Spleen (tissue), 11 donors: ENCODE measurements around the gene ATP2A1. TPM values are rescaled to one million over a fixed set of nuclear protein-coding genes. Genes with fewer than 3 reads are reported as not detected.
A peak's percentile ranks its signal among the peaks of the same experiment; 100 is the strongest.

Source experiments
- DNase-seq: peaks from one replicate; pipeline ENCODE4 v3.0.0-alpha.2; 2020
- H3K27ac ChIP-seq, 8 donors: fragments of 200-600 bp; sonication (generic) in 7 of 8; 1 replicate in 4 of 8; 2 replicates in 4 of 8; pipeline versions ENCODE4 v1.5.0 to v1.8.0; 2016 to 2021; ENCODE audit warnings: inconsistent platforms in 4 of 8, mild to moderate bottlenecking in 4 of 8, moderate library complexity in 1 of 8
- H3K27me3 ChIP-seq, 7 donors: fragments of 200-600 bp; sonication (generic) in 6 of 7; replicated peaks in 1 of 7; 1 replicate in 4 of 7; 2 replicates in 3 of 7; pipeline versions ENCODE4 v1.5.0 to v1.8.0; 2016 to 2021; ENCODE audit warnings: inconsistent platforms in 3 of 7, mild to moderate bottlenecking in 1 of 7
- H3K36me3 ChIP-seq, 6 donors: fragments of 200-600 bp; sonication (generic) in 5 of 6; 1 replicate in 4 of 6; 2 replicates in 2 of 6; pipeline versions ENCODE4 v1.5.0 to v1.8.0; 2016 to 2021; ENCODE audit warnings: inconsistent platforms in 2 of 6
- H3K4me1 ChIP-seq, 6 donors: fragments of 200-600 bp; sonication (generic) in 5 of 6; 1 replicate in 3 of 6; 2 replicates in 3 of 6; pipeline versions ENCODE4 v1.5.0 to v1.8.0; 2016 to 2021; ENCODE audit warnings: inconsistent platforms in 3 of 6
- H3K4me3 ChIP-seq, 8 donors: fragments of 200-600 bp; sonication (generic) in 7 of 8; 1 replicate in 4 of 8; 2 replicates in 4 of 8; pipeline versions ENCODE4 v1.5.0 to v1.8.0; 2016 to 2021; ENCODE audit warnings: inconsistent platforms in 4 of 8, mild to moderate bottlenecking in 4 of 8, moderate library complexity in 2 of 8
- H3K9me3 ChIP-seq, 8 donors: fragments of 200-600 bp; sonication (generic) in 7 of 8; 1 replicate in 4 of 8; 2 replicates in 4 of 8; pipeline versions ENCODE4 v1.5.0 to v1.8.0; 2016 to 2021; ENCODE audit warnings: inconsistent platforms in 4 of 8
- POLR2A ChIP-seq, 3 donors: fragments of 450-650 bp; IDR thresholded peaks; one replicate each; pipeline ENCODE4 v1.5.1; 2017; ENCODE audit warnings: antibody characterized with exemption in 3 of 3, mild to moderate bottlenecking in 1 of 3
- POLR2AphosphoS5 ChIP-seq, 3 donors: sonication (generic); formaldehyde crosslinking; IDR thresholded peaks; one replicate each; pipeline ENCODE4 v1.5.1; 2017; ENCODE audit warnings: antibody characterized with exemption in 3 of 3
- WGBS, 5 donors: extraction: QIAGEN DNeasy Blood & Tissue Kit in 3 of 5; methylation state at CpG; one replicate each; pipeline versions ENCODE4 v1.1.5 to v1.1.7; 2013 to 2018; 5-methylcytosine and 5-hydroxymethylcytosine counted together
- intact Hi-C: fragments of 100-400 bp; cut with DNase I; formaldehyde crosslinking; loops from one replicate; pipeline ENCODE4 v1.15.0; 2023; ENCODE audit warnings: low total_unique reads
- polyA plus RNA-seq, 3 donors: library from polyadenylated mRNA; stranded (reverse); fragments of 200-250 nt; gene quantifications; one replicate each; pipeline ENCODE4 v1.2.1, GENCODE V29; 2013
- total RNA-seq, 7 donors: library from RNA; depleted of rRNA in 3 of 7; stranded (reverse); fragments of >200 nt in 3 of 7; fragmentation: NEBNext Ultra II Directional in 4 of 7; extraction: Animal tissue kit (Norgen Biotek cat#: 25700) in 4 of 7; gene quantifications; one replicate each; pipeline versions ENCODE4 v1.1.0 to v1.2.1, GENCODE V29; 2016 to 2021
- TF ChIP-seq, protein P1 (sequence below), 11 experiments: fragments of 200-600 bp in 7 of 11; fragments of 450-650 bp in 4 of 11; sonication (generic) in 4 of 11; IDR thresholded peaks in 8 of 11; conservative IDR thresholded peaks in 3 of 11; 1 replicate in 7 of 11; 2 replicates in 4 of 11; pipeline versions ENCODE4 v1.4.0 to v1.8.0; 2016 to 2021; ENCODE audit warnings: antibody characterized with exemption in 11 of 11, inconsistent platforms in 4 of 11, mild to moderate bottlenecking in 1 of 11
- donor health status: healthy with polysubstance abuse.
- donor health status: DM: no; HTN: no; CAD: no; lungs with moderate emphysema.
- donor health status: DM: no; HTN: no; CAD: no.
- donor health status: Bipolar disorder and iron deficiency.
- donor health status: healthy.
- donor health status: DM: no; HTN: no; CAD: no.
- donor health status: DM: yes; HTN: yes; CAD: no.

The ATP2A1 gene
- total and polyA plus RNA-seq, 10 donors, result 0.26 to 1.5 (median 0.55) TPM; not detected in 2

DNA sequence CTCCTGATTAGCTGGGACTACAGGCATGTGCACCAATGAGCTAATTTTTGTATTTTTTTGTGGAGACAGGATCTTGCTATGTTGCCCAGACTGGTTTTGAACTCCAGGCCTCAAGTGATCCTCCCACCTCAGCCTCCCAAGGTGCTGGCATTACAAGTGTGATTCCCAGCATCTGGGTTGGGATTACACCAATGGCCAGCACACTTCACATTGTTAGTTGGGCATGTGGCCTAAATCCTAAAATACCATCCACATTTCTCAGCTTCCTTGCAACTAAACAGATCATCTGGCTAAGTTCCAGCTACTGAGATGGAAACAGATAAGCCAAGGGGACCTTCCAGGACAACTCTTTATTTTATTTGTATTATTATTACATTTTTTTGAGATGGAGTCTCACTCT, 36.9 kb downstream of the ATP2A1 start:
- no peaks in the 10 kb centered on the region for H3K27me3 ChIP-seq
- TF ChIP-seq POLR2AphosphoS5 (IDR thresholded peaks at IDR 0.05) (no peak), POLR2A (IDR thresholded peaks at IDR 0.05) (no peak)
- TF ChIP-seq, protein P1, sequence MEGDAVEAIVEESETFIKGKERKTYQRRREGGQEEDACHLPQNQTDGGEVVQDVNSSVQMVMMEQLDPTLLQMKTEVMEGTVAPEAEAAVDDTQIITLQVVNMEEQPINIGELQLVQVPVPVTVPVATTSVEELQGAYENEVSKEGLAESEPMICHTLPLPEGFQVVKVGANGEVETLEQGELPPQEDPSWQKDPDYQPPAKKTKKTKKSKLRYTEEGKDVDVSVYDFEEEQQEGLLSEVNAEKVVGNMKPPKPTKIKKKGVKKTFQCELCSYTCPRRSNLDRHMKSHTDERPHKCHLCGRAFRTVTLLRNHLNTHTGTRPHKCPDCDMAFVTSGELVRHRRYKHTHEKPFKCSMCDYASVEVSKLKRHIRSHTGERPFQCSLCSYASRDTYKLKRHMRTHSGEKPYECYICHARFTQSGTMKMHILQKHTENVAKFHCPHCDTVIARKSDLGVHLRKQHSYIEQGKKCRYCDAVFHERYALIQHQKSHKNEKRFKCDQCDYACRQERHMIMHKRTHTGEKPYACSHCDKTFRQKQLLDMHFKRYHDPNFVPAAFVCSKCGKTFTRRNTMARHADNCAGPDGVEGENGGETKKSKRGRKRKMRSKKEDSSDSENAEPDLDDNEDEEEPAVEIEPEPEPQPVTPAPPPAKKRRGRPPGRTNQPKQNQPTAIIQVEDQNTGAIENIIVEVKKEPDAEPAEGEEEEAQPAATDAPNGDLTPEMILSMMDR (IDR thresholded peaks at IDR 0.05 in 8 of 11, conservative IDR thresholded peaks at IDR 0.05 in 3 of 11), result no peak
- H3K36me3 ChIP-seq, result peaks cover 3 to 100% (median 77%) of the 10 kb centered on the region in 6 donors
- H3K4me1 ChIP-seq, result peaks cover 0 to 10% (median 6%) of the 10 kb centered on the region in 6 donors
- no peak overlapping the region for H3K27ac ChIP-seq
- H3K9me3 ChIP-seq, result no peaks in the 10 kb centered on the region
- intact Hi-C loops, result no loop called here
- no peak for DNase-seq
- no peak overlapping the region for H3K4me3 ChIP-seq

DNA sequence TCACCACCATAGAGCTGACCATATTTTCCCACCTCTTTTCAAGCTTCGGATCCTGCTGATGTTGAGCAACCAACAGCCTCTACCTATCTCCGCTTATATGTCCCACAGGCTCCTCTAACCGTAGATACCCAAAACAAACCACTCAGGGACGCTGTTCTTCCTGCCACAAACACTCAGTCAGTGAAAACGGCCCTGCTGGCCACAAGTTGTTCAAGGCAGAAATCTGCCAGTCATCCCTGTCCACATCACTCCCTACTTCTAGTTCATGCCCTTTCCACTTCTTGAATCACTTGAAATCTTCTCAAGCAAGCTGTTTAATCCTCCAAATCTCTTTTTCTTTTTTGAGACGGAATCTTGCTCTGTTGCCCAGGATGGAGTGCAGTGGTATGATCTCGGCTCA, 38.8 kb downstream of the ATP2A1 start:
- WGBS, 5 donors, result 81 to 90% (median 85%) methylated on average over 7 of the region's 7 CpGs
- H3K27me3 ChIP-seq, result no peaks in the 10 kb centered on the region
- no peak overlapping the region for H3K4me3 ChIP-seq
- H3K27ac ChIP-seq, result no peak overlapping the region
- H3K36me3 ChIP-seq, result peaks cover 3 to 100% (median 70%) of the 10 kb centered on the region in 6 donors
- TF ChIP-seq POLR2A (IDR thresholded peaks at IDR 0.05), result no peak
- H3K9me3 ChIP-seq, result no peaks in the 10 kb centered on the region
- H3K4me1 ChIP-seq, result peaks cover 0 to 13% (median 6%) of the 10 kb centered on the region in 6 donors
- DNase-seq, result no peak
- intact Hi-C loops, result no loop called here

DNA sequence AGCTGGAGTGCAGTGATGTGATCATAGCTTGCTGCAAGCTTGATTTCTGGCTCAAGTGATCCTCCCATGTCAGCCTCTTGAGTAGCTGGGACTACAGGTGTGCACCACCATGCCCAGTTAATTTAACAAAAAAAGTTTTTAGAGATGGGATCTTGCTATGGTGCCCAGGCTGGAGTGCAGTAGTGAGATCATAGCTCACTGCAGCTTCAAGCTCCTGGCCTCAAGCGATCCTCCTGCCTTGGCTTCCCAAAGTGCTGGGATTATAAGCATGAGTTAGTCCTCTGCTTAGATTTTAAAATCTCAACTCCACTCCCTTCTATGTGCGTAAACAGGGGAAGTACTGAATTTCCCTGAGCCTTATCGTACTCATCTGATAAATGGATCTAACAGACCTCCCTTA, 40.4 kb downstream of the ATP2A1 start:
- intact Hi-C loops, result no loop called here
- 93 to 100% (median 98%) methylated on average over 3 of the region's 3 CpGs for WGBS, 5 donors
- TF ChIP-seq POLR2AphosphoS5 (IDR thresholded peaks at IDR 0.05), result no peak
- no peak for TF ChIP-seq POLR2A (IDR thresholded peaks at IDR 0.05)
- TF ChIP-seq, protein P1 (IDR thresholded peaks at IDR 0.05 in 8 of 11, conservative IDR thresholded peaks at IDR 0.05 in 3 of 11), result no peak

DNA sequence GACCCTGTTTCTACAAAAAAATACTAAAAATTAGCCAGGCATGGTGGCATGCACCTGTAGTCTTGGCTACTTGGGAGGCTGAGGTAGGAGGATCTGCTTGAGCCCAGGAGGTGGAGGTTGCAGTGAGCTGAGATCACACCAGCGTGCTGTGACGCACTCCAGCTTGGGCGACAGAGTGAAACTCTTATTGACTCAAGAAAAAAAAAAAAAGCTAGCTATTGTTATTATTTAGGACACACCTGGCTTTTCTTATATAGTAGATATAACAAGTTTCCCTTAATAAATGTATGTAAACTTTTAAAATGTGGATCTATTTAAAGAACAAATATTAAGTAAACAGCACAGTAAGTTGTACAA, 44.9 kb downstream of the ATP2A1 start:
- Histone ChIP-seq H3K27ac (peak overlapping the region; percentile 40 to 100 (median 98)), H3K4me3 (peak overlapping the region in 4 of 8 donors; percentile 77 to 92 (median 84)), H3K4me1 (peaks cover 14 to 62% (median 41%) of the 10 kb centered on the region in 6 donors), H3K36me3 (peaks cover 0 to 50% (median 23%) of the 10 kb centered on the region in 6 donors), H3K27me3 (no peaks in the 10 kb centered on the region), H3K9me3 (no peaks in the 10 kb centered on the region)
- DNase-seq, result no peak
- WGBS, 5 donors, result 62 to 77% (median 73%) methylated on average over 3 of the region's 3 CpGs
- intact Hi-C loops, result no loop called here
- TF ChIP-seq, protein P1 (IDR thresholded peaks at IDR 0.05 in 8 of 11, conservative IDR thresholded peaks at IDR 0.05 in 3 of 11), result no peak
- no peak for TF ChIP-seq POLR2A (IDR thresholded peaks at IDR 0.05)
- no peak for TF ChIP-seq POLR2AphosphoS5 (IDR thresholded peaks at IDR 0.05)

More for the DNA sequence above, 40.4 kb downstream of the ATP2A1 start:
- DNase-seq, result no peak
- Histone ChIP-seq H3K36me3 (peaks cover 3 to 95% (median 58%) of the 10 kb centered on the region in 6 donors), H3K9me3 (no peaks in the 10 kb centered on the region), H3K4me1 (peaks cover 7 to 29% (median 23%) of the 10 kb centered on the region in 6 donors), H3K27ac (no peak overlapping the region), H3K27me3 (no peaks in the 10 kb centered on the region), H3K4me3 (no peak overlapping the region)
